ENCODE measurements around the gene ZNF654. TPM values are rescaled to one million over a fixed set of nuclear protein-coding genes. Genes with fewer than 3 reads are reported as not detected.

Gene ZNF654
- total and polyA plus RNA-seq, 10 of the 15 experiments (the other 5 are each of a cell fraction or from before 2014, with no cell fraction given) = 2.7 to 14.2 (median 10.0) TPM

DNA sequence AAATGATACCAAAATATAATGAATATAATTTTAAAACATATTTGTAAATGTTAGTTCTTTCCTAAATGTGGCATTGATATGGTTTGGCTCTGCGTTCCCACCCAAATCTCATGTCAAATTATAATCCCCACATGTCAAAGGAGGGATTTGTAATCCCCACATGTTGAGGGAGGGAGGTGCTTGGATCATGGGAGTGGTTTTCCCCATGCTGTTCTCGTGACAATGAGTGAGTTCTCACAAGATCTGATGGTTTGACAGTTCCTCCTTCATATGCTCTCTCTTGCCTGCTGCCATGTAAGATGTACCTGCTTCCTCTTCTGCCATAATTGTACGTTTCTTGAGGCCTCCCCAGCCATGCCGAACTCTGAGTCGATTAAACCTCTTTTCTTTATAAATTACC, 12.3 kb upstream of the ZNF654 start (continued):
- no peak for TF ChIP-seq IRF5 (IDR thresholded peaks at IDR 0.05; ENCODE audit: borderline replicate concordance)
- no peak for TF ChIP-seq ZNF207 (IDR thresholded peaks at IDR 0.05; ENCODE audit: borderline replicate concordance)
- TF ChIP-seq PKNOX1 (IDR thresholded peaks at IDR 0.05) = no peak
- TF ChIP-seq, protein P1, sequence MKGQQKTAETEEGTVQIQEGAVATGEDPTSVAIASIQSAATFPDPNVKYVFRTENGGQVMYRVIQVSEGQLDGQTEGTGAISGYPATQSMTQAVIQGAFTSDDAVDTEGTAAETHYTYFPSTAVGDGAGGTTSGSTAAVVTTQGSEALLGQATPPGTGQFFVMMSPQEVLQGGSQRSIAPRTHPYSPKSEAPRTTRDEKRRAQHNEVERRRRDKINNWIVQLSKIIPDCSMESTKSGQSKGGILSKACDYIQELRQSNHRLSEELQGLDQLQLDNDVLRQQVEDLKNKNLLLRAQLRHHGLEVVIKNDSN (IDR thresholded peaks at IDR 0.05; ENCODE audit: borderline replicate concordance, extremely low read length, insufficient read depth, low read depth, low read length) = no peak
- no peak for TF ChIP-seq IRF4 (IDR thresholded peaks at IDR 0.05; ENCODE audit: low read depth, low read length)
- TF ChIP-seq SIX5 (IDR thresholded peaks at IDR 0.05; ENCODE audit: low read depth, low read length, severe bottlenecking) = no peak
- TF ChIP-seq NR2F1 (conservative IDR thresholded peaks at IDR 0.05) = no peak
- no peak for TF ChIP-seq SIN3A (IDR thresholded peaks at IDR 0.05; ENCODE audit: low read depth, low read length)
- no peak for TF ChIP-seq ETV6 (conservative IDR thresholded peaks at IDR 0.05 in 1 of 2, IDR thresholded peaks at IDR 0.05 in 1 of 2; ENCODE audit: borderline replicate concordance in 1 of 2, low read depth in 1 of 2)
- no peak for TF ChIP-seq MTA3 (IDR thresholded peaks at IDR 0.05; ENCODE audit: borderline replicate concordance, low read length)
- no peak for TF ChIP-seq ZNF622 (IDR thresholded peaks at IDR 0.05)
- TF ChIP-seq ZZZ3 (IDR thresholded peaks at IDR 0.05; ENCODE audit: control insufficient read depth, insufficient read length, low read depth) = no peak
